Adrenal gland (tissue), 5 donors: ENCODE data around the gene BFSP1.

ENCODE experiments used
- CTCF ChIP-seq, 6 experiments: fragments of 450-650 bp in 4 of 6; fragments of 200-600 bp in 2 of 6; sonication (generic) in 1 of 6; IDR thresholded peaks; 1 replicate in 5 of 6; 2 replicates in 1 of 6; pipeline versions ENCODE4 v1.5.1 to v1.8.0; 2016 to 2021; ENCODE audit warnings: antibody characterized with exemption in 6 of 6, mild to moderate bottlenecking in 2 of 6, moderate library complexity in 1 of 6
- POLR2A ChIP-seq, 2 donors: fragments of 450-650 bp; IDR thresholded peaks; one replicate each; pipeline ENCODE4 v1.6.1; 2017; ENCODE audit warnings: antibody characterized with exemption in 2 of 2, mild to moderate bottlenecking in 2 of 2, moderate library complexity in 1 of 2
- donor health status: DM: no; HTN: no; CAD: no.

DNA sequence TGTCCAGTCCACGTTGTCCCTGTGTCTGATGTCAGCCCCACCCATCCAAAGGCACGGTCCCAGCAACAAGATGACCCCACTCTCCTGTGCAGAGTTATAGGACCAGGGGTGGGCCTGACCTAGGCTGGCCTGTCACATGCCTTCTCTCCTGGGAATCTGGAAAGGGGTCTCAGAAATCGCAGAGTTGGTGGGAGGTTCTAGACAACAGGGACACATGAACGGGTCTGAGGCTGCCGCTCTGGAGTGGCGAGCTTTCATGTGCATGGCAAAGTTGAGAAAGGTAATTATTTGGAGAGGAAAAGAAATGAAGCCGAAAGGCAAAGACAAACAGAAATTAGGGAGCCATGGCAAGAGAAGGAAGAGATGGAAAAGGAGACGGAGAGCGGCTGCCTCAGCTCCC lies 29.5 kb downstream of the BFSP1 start:
- TF ChIP-seq POLR2A (IDR thresholded peaks at IDR 0.05) (no peak), CTCF (IDR thresholded peaks at IDR 0.05) (no peak)
